C4-2B (cell line): ENCODE results near the gene PROSER2.

Experiments used
- ZFX ChIP-seq: fragments of 450-650 bp; IDR thresholded peaks from 2 replicates; pipeline ENCODE4 v1.6.1; 2017
- TF ChIP-seq, protein P1 (sequence below): fragments of 450-650 bp; conservative IDR thresholded peaks from 2 replicates; pipeline ENCODE4 v1.5.1; 2017; ENCODE audit warnings: mild to moderate bottlenecking

DNA sequence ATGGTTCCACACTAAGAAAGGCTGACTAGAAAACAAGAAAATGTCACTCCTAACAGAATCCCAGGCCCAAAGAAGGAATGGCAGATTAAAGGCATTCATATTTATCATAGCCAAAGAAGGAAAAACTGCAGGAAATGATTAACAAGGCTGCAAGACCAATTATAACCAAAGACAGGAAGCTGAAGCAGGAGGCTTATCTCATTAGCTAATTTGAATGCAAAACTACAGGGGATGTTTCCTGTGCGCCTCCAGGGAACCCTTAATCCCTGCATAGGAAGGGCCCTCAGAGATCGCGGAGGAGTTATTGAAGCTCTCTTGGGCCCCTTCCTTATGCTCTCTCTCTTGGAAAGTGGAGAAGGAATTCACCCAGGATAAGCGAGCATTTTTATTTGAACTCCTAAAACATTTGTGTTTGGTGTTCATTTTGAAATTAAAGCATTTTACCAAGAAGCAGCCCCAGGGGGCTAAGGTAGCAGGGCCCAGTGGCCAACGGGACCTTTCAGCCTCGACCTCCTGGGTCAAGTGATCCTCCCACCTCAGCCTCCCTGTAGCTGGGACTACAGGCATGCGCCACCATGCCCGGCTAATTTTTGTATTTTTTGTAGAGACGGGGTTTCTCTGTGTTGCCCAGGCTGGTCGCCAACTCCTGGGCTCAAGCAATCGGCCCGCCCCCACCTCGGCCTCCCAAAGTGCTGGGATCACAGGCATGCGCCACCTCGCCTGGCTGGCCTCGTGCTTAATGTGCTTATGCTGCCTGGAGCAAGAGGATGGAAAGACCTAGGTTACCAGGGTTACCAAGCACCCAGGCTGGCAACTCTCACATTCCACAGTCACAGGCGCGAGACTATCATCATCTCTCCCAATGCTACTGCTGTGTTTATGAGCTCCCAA, 24.1 kb upstream of the PROSER2 start:
- TF ChIP-seq, protein P1, sequence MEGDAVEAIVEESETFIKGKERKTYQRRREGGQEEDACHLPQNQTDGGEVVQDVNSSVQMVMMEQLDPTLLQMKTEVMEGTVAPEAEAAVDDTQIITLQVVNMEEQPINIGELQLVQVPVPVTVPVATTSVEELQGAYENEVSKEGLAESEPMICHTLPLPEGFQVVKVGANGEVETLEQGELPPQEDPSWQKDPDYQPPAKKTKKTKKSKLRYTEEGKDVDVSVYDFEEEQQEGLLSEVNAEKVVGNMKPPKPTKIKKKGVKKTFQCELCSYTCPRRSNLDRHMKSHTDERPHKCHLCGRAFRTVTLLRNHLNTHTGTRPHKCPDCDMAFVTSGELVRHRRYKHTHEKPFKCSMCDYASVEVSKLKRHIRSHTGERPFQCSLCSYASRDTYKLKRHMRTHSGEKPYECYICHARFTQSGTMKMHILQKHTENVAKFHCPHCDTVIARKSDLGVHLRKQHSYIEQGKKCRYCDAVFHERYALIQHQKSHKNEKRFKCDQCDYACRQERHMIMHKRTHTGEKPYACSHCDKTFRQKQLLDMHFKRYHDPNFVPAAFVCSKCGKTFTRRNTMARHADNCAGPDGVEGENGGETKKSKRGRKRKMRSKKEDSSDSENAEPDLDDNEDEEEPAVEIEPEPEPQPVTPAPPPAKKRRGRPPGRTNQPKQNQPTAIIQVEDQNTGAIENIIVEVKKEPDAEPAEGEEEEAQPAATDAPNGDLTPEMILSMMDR, result no peak
- TF ChIP-seq ZFX, result no peak
